Fibroblast of lung (primary cell): ENCODE data around the gene ZCCHC14.

Experiments
- EZH2 ChIP-seq: IDR thresholded peaks from 2 replicates; pipeline ENCODE4 v1.5.1; 2012; ENCODE audit warnings: low read length, control low read depth, mild to moderate bottlenecking; ENCODE audit errors: missing control alignments
- TF ChIP-seq, protein P1 (sequence below), 2 donors: IDR thresholded peaks in 1 of 2; conservative IDR thresholded peaks in 1 of 2; 1 replicate in 1 of 2; 2 replicates in 1 of 2; pipeline ENCODE4 v1.5.1; 2011 to 2012; ENCODE audit warnings: low read length in 2 of 2, control low read depth in 1 of 2, inconsistent platforms in 1 of 2, low read depth in 1 of 2, mild to moderate bottlenecking in 1 of 2

GRCh38 chr16:87463722-87464690 lies 28.8 kb downstream of the ZCCHC14 start:
- TF ChIP-seq, protein P1, sequence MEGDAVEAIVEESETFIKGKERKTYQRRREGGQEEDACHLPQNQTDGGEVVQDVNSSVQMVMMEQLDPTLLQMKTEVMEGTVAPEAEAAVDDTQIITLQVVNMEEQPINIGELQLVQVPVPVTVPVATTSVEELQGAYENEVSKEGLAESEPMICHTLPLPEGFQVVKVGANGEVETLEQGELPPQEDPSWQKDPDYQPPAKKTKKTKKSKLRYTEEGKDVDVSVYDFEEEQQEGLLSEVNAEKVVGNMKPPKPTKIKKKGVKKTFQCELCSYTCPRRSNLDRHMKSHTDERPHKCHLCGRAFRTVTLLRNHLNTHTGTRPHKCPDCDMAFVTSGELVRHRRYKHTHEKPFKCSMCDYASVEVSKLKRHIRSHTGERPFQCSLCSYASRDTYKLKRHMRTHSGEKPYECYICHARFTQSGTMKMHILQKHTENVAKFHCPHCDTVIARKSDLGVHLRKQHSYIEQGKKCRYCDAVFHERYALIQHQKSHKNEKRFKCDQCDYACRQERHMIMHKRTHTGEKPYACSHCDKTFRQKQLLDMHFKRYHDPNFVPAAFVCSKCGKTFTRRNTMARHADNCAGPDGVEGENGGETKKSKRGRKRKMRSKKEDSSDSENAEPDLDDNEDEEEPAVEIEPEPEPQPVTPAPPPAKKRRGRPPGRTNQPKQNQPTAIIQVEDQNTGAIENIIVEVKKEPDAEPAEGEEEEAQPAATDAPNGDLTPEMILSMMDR (conservative IDR thresholded peaks at IDR 0.05 in 1 of 2, IDR thresholded peaks at IDR 0.05 in 1 of 2; ENCODE audit: low read depth in 1 of 2, low read length in 2 of 2), result no peak
- no peak for TF ChIP-seq EZH2
